Measurements from ENCODE around the gene PRKAG2. TPM values are rescaled to one million over a fixed set of nuclear protein-coding genes. Genes with fewer than 3 reads are reported as not detected.

PRKAG2 gene
- total and polyA plus RNA-seq, 2 experiments from 2014 or later, result 17.0 to 19.5 TPM

GRCh38 chr7:151742713-151743480 lies 134.0 kb downstream of the PRKAG2 start:
- no peak overlapping the region for H3K9ac ChIP-seq
- H2AFZ ChIP-seq, result no peak overlapping the region
- H3K9me3 ChIP-seq (ENCODE audit: low read depth), result no peaks in the 10 kb centered on the region
- no peaks in the 10 kb centered on the region for H3K36me3 ChIP-seq (ENCODE audit: low read depth)
- no peak overlapping the region for H3K4me3 ChIP-seq
- 85% methylated on average over 18 of the region's 18 CpGs for WGBS, 2 experiments (ENCODE audit: low coverage in 1 of 2, low lambda C conversion rate in 2 of 2, missing lambda C conversion rate in 2 of 2)
- no peak overlapping the region for H3K4me2 ChIP-seq (ENCODE audit: unreplicated experiment)
- peaks cover 23% of the 10 kb centered on the region for H3F3A ChIP-seq (ENCODE audit: insufficient read depth)
- H3K27me3 ChIP-seq (replicated peaks; ENCODE audit: insufficient read depth), result no peaks in the 10 kb centered on the region
- H3K79me2 ChIP-seq (ENCODE audit: insufficient read depth), result no peaks in the 10 kb centered on the region
- no peaks in the 10 kb centered on the region for H4K20me1 ChIP-seq (ENCODE audit: insufficient read depth)
- DNase-seq, result no peak
- no peaks in the 10 kb centered on the region for H3K9me2 ChIP-seq (ENCODE audit: insufficient read depth)
- H3K27ac ChIP-seq, result no peak overlapping the region
- TF ChIP-seq EZH2phosphoT487 (IDR thresholded peaks at IDR 0.05; ENCODE audit: insufficient read depth, low read depth) (no peak), EZH2 (IDR thresholded peaks at IDR 0.05; ENCODE audit: insufficient read depth, poor library complexity, severe bottlenecking) (no peak)
- peaks cover 29% of the 10 kb centered on the region for H3K4me1 ChIP-seq (ENCODE audit: insufficient read depth)
- in situ Hi-C loops (cut with MboI), result no loop called here

GRCh38 chr7:151741585-151741984 lies 135.3 kb downstream of the PRKAG2 start:
- Histone ChIP-seq H3K79me2 (ENCODE audit: insufficient read depth) (no peaks in the 10 kb centered on the region), H3K9me3 (ENCODE audit: low read depth) (no peaks in the 10 kb centered on the region), H3K4me3 (no peak overlapping the region), H3F3A (ENCODE audit: insufficient read depth) (peaks cover 19% of the 10 kb centered on the region), H3K4me1 (ENCODE audit: insufficient read depth) (peaks cover 28% of the 10 kb centered on the region), H2AFZ (no peak overlapping the region), H3K4me2 (ENCODE audit: unreplicated experiment) (no peak overlapping the region), H3K27ac (no peak overlapping the region), H3K9ac (no peak overlapping the region), H3K27me3 (replicated peaks; ENCODE audit: insufficient read depth) (no peaks in the 10 kb centered on the region), H4K20me1 (ENCODE audit: insufficient read depth) (no peaks in the 10 kb centered on the region), H3K36me3 (ENCODE audit: low read depth) (no peaks in the 10 kb centered on the region), H3K9me2 (ENCODE audit: insufficient read depth) (no peaks in the 10 kb centered on the region)
- in situ Hi-C loops (cut with MboI), result no loop called here
- no peak for DNase-seq
- 95 to 97% methylated on average over 7 of the region's 7 CpGs for whole genome bisulfite sequencing, 2 experiments (ENCODE audit: low coverage in 1 of 2, low lambda C conversion rate in 2 of 2, missing lambda C conversion rate in 2 of 2)
- TF ChIP-seq EZH2phosphoT487 (IDR thresholded peaks at IDR 0.05; ENCODE audit: insufficient read depth, low read depth) (no peak), EZH2 (IDR thresholded peaks at IDR 0.05; ENCODE audit: insufficient read depth, poor library complexity, severe bottlenecking) (no peak)

- no peaks in the 10 kb centered on the region for H3K9me3 ChIP-seq (ENCODE audit: low read depth)
- no peak for TF ChIP-seq EZH2phosphoT487 (IDR thresholded peaks at IDR 0.05; ENCODE audit: insufficient read depth, low read depth)
- no peak for TF ChIP-seq EZH2 (IDR thresholded peaks at IDR 0.05; ENCODE audit: insufficient read depth, poor library complexity, severe bottlenecking)
- H3F3A ChIP-seq (ENCODE audit: insufficient read depth), result peaks cover 9% of the 10 kb centered on the region
- H3K27ac ChIP-seq, result no peak overlapping the region
- in situ Hi-C loops (cut with MboI), result no loop called here
- H3K79me2 ChIP-seq (ENCODE audit: insufficient read depth), result no peaks in the 10 kb centered on the region
- 89 to 91% methylated on average over 16 of the region's 16 CpGs for WGBS, 2 experiments (ENCODE audit: low coverage in 1 of 2, low lambda C conversion rate in 2 of 2, missing lambda C conversion rate in 2 of 2)
- H3K9me2 ChIP-seq (ENCODE audit: insufficient read depth), result no peaks in the 10 kb centered on the region
- H3K9ac ChIP-seq, result no peak overlapping the region
- H3K4me3 ChIP-seq, result no peak overlapping the region
- peaks cover 16% of the 10 kb centered on the region for H3K4me1 ChIP-seq (ENCODE audit: insufficient read depth)
- no peak overlapping the region for H3K4me2 ChIP-seq (ENCODE audit: unreplicated experiment)
- H2AFZ ChIP-seq, result no peak overlapping the region
- H4K20me1 ChIP-seq (ENCODE audit: insufficient read depth), result no peaks in the 10 kb centered on the region
- no peaks in the 10 kb centered on the region for H3K36me3 ChIP-seq (ENCODE audit: low read depth)
- no peaks in the 10 kb centered on the region for H3K27me3 ChIP-seq (replicated peaks; ENCODE audit: insufficient read depth)
- DNase-seq, result no peak
Measured at GRCh38 chr7:151740081-151740851, 136.6 kb downstream of the PRKAG2 start.

- no peak for TF ChIP-seq EZH2 (IDR thresholded peaks at IDR 0.05; ENCODE audit: insufficient read depth, poor library complexity, severe bottlenecking)
- TF ChIP-seq EZH2phosphoT487 (IDR thresholded peaks at IDR 0.05; ENCODE audit: insufficient read depth, low read depth), result no peak
- no peaks in the 10 kb centered on the region for H3K9me3 ChIP-seq (ENCODE audit: low read depth)
- no peaks in the 10 kb centered on the region for H3K27me3 ChIP-seq (replicated peaks; ENCODE audit: insufficient read depth)
- DNase-seq, result no peak
- peaks cover 9% of the 10 kb centered on the region for H3K4me1 ChIP-seq (ENCODE audit: insufficient read depth)
- no peaks in the 10 kb centered on the region for H3K36me3 ChIP-seq (ENCODE audit: low read depth)
- no peaks in the 10 kb centered on the region for H3K9me2 ChIP-seq (ENCODE audit: insufficient read depth)
- in situ Hi-C loops (cut with MboI), result no loop called here
- no peak overlapping the region for H2AFZ ChIP-seq
- H3F3A ChIP-seq (ENCODE audit: insufficient read depth), result peaks cover 9% of the 10 kb centered on the region
- H3K4me3 ChIP-seq, result no peak overlapping the region
- H3K9ac ChIP-seq, result no peak overlapping the region
- 95 to 97% methylated on average over 10 of the region's 10 CpGs for WGBS, 2 experiments (ENCODE audit: low coverage in 1 of 2, low lambda C conversion rate in 2 of 2, missing lambda C conversion rate in 2 of 2)
- no peak overlapping the region for H3K27ac ChIP-seq
- H4K20me1 ChIP-seq (ENCODE audit: insufficient read depth), result no peaks in the 10 kb centered on the region
- H3K79me2 ChIP-seq (ENCODE audit: insufficient read depth), result no peaks in the 10 kb centered on the region
- H3K4me2 ChIP-seq (ENCODE audit: unreplicated experiment), result no peak overlapping the region
Measured at GRCh38 chr7:151738925-151739324, 138.0 kb downstream of the PRKAG2 start.
